HS-5 (cell line): Measurements from ENCODE around the gene MICU1.
"Not testable (repeated sequence)": the region's sequence is repeated elsewhere in the genome, so short reads cannot be mapped to it uniquely, and the experiment has no call there.

Experiments
- DNase-seq: peaks from one replicate; pipeline ENCODE4 v3.0.0-alpha.2; 2012; ENCODE audit warnings: low read depth

Gene MICU1

DNA sequence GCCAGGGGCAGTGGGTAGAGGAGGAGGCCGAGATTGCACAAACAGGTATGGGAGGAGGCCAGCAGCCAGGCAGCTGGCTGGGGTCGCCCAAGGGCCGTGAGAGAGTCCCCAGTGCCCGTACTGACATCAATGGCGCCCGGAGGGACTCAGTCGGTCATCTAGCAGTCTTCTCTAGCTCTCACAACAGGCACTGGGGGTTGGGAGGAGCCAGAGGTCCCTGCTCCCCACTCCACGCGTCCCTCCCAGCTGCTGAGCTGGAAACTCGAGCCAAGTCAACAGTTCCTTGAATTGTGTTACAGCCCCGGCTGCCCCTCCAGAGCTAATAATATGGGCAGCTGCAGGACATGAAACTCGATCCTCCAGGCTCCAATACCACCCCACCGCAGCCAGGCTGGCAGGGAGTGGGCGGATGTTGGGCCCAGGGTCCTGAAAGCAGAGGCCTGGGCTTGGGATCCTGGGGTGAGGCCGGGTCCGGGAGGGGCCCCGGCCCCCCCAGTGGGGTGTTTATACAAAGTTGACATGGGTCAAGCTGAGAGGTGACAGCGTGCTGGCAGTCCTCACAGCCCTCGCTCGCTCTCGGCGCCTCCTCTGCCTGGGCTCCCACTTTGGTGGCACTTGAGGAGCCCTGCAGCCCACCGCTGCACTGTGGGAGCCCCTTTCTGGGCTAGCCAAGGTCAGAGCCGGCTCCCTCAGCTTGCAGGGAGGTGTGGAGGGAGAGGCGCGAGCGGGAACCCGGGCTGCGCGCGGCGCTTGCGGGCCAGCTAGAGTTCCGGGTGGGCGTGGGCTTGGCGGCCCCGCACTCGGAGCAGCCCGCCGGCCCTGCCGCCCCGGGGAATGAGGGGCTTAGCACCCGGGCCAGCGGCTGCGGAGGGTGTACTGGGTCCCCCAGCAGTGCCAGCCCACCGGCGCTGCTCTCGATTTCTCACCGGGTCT is 300.4 kb downstream of the MICU1 start:
- DNase-seq, result not testable (repeated sequence)

DNA sequence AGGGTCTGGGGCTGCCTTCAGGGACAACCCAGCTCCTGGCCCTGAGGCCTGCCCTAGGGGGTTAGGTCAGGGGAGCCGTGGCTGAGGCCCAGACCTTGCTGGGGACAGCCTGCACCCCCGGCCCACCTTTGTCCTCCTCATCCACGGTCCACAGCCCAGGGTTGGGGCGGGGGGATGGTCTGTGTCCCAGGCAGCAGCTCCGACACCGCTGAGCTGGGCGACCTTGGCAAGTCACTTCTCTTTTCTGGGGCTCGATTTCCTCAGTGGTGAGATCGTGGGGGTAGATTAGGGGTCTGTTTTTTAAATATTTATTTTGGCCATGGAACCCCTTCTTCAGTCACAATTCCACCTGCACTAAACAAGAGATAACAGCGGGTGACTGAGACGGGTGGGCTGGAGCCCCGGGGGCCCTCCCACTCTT is 302.1 kb downstream of the MICU1 start:
- no peak for DNase-seq

DNA sequence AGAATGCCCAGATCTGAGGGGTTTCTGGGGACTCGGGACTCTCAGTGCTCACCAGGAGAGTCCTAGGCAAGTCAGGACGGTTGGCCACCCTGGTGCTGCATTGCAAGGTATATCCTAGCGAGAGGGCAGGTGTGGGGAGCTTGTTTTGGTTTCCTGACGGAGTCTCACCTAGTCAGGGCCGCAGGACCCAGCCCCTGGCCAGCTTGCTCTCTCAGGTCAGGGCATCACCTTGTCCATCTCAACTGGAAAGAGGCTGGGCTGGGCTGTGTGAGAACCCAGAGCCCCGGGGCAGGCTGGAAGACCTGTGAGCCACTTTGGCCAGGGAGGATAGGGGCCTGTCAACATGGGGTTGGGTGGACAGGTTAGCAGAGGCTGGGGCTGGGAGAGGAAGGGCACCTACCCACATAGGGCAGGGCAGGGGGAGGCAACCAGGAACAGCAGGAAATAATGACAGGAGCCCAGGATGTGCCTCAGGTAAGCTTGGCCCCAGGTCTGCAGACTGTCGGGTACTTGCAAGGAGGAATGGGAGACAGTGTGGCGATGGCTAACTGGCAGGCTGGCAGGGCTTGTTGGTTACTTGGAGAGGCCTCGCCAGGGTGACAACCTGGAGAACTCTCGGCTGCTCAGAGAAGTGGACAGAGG is 302.6 kb downstream of the MICU1 start:
- no peak for DNase-seq

DNA sequence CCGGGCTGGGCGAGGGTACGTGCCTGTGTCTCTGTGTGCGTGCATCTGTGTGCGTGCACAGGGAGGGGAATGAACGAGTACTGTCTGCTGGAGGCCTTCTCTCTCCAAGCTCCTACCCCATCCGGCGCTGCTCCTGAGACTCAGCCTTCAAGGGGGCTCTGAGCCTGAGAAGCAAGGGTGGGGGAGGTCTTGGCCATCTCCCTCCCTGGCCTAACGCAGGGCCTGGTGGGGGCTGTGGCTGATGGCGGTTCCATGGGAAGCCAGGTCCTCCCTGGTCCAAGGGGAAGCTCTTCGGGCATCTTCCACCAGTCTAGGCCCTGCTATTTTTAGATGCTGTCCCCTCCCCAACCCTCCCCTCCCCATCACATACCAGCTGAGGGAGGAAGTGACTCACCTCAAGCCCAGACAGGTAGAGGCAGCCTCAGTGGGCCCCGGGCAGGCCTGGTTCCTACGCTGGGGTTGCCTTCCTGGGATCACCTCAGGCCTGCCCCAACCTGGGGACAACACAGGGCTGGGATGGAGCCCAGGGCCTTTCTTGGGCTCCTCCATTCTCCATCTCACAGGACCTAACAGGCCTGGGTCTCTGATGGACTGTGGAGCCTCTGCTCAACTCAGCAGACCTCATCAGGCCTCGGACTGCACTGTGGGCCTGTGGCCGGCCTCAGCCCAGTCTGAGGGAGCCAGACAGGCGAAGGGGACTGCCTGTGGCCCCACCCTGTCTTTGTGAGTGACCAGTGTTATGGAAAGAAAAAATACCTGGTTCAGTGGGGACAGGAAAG is 303.4 kb downstream of the MICU1 start:
- DNase-seq, result no peak

DNA sequence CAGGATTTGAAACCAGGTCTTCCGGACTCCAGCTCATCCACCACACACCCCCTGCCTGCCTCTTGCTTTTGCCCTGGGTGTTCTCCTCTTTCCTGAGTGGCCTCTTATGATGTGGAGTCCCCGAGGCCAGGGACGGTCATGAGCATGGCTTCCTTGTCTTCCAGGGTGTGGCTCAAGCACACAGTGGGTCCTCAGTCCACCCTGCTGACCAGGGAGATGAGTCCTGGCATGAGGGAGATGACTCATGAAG is 303.9 kb downstream of the MICU1 start:
- DNase-seq, result no peak

DNA sequence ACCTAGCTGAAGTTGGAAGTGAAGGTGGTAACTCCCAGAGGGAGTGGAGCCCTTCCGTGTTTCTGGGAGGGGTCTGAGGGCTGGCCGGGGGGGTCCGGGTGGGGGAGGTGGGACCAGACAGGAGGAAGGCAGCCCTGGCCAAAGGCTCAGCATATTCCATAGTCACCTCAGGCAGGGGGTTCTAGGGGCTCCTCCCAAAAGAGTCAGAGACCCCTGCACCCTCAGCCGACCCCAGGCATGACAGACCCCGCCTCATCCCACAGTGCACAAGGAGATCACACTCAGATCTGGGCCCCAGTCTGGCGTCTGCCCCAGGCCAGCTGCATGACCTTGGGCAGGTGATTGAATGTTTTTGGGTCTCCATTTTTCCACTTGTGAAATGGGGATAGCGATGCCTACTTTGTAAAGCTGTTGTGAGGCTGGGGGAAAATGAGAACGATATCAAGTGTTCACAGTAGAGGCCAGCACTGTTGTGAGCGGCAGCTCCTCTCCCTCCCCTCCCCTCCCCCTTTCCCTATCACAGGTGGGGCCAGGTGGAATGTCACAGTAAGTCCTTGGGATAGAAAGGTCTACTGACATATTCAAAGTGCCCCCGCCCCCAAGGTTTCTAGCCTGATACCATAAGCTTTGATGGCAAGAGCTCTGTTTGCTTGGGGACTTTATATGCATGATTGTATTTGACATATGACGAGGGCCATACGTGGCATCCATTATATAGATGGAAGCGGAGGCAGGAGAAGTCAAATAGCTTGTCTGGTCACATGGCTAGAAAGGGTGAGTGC is 304.4 kb downstream of the MICU1 start:
- no peak for DNase-seq

DNA sequence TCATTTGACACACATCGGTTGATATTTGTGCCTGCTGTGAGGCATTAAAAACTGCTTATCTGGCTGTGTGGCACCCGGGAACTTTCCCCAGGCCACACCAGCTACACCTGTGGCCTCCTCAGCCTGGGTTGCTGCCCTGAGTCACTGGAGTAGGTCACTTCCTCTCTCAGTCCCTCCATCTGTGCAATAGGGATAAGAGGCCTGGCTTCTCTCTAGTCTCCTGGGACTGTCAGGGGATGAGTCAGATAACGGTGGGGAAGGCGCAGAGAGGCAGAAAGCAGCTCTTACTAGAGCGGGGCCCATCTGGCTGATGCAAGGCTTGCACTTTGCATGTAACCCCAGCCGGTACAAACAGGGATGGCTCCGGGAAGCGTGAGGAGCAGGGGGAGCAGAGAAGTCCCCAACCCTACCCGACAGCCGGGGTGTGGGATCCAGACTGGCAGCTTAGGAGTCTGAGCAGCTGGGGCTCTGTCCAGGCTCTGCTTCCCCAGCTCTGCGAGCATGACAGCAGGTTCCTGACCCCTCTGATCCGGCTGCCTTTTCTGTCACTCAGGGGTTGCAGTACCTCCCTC is 305.1 kb downstream of the MICU1 start:
- peak; percentile 98 for DNase-seq

DNA sequence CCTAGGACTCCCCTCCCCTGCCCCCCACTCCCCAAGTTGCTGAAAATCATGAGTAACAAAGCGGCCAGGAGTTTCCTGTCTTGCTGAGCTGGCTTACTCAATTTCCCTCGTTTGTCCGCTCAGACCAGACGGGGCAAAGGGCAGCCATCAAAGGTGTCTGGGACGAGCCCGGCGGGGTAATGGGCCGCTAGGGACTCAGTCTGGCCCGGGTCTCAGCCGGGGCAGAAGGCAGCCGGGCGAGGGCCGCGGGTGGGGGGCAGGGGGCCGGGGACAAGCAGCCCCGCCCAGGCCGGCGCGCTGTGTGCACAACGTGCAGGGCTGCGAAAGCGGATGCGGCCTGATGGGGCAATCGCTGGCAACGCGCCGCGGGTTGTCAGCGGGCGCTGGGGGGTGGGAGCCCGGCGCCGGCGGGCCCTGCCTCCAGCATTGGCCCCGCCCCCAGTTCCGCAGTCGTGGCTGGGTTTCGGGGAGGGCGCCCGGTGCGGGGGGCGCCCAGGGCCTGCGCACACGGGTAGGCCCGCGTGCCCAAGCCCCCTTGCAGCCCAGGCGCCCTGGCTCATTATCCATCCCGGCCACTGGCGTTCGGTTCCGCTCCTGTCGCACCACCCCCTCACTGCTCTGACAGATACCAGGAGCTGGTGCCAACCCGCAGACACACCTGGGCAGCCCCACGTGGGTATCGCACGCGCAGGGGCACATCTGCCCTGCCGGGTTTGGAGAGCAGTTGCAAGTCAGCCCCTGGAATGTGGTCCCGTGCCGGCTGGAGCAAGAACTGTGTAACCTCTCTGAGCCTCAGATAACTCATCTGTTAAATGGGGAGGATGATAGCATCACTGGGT is 306.2 kb downstream of the MICU1 start:
- DNase-seq, result peak; percentile 60

DNA sequence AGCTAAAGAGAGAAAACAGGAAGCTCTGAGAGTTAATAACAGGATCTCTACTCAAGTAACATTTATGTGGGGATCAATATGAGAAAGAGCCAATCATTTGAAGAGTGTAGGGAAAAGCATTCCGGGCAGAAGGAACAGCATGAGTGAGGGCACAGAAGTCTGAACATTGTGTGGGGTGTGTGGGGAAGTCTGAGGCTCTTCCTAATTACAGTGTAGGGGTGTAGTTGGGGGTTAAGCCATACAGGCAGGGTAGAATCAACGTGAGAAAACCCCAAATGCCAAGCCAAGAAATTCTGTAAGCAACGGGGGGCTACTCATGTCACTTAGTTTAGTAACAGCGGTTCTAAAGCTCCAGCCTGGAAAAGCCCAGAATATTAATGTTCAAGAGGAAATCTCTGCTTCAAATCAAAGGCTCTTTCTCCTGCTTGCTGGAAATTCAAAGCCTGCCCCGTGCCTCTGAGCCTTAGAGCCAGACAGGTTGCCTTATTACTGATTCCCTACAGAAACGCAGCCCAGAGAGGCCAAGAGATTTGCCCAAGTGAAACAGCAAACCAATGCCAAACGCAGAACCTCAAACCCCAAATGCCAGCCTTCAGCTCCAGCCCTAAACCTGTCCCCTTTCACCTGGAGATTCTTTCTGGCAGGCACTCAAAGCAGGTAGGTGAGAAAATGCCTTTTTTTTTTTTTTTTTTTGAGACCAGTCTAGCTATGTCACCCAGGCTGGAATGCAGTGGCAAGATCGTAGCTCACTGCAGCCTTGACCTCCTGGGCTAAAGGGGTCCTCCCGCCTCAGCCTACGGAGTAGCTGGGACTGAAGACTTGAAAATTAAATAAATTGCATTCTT is 307.2 kb downstream of the MICU1 start:
- no peak for DNase-seq
